Fibroblast of lung (primary cell): ENCODE results near the gene HCFC1R1. TPM values are rescaled to one million over a fixed set of nuclear protein-coding genes. Genes with fewer than 3 reads are reported as not detected.

ENCODE experiments used
- DNase-seq, 2 donors: peaks; one replicate each; pipeline versions ENCODE4 v3.0.0 to v3.0.0-alpha.2; 2010; ENCODE audit warnings: low read depth in 2 of 2
- H2AFZ ChIP-seq: 2 replicates; pipeline ENCODE4 v1.5.1; 2012; ENCODE audit warnings: low read length, control low read depth, inconsistent platforms
- H3K27ac ChIP-seq: 2 replicates; pipeline ENCODE4 v1.5.1; 2011; ENCODE audit warnings: low read length, control low read depth; ENCODE audit not compliant: insufficient read depth
- H3K27me3 ChIP-seq: 2 replicates; pipeline ENCODE4 v1.5.1; 2011; ENCODE audit warnings: mild to moderate bottlenecking, low read length; ENCODE audit not compliant: control insufficient read depth, insufficient read depth
- H3K36me3 ChIP-seq: 2 replicates; pipeline ENCODE4 v1.5.1; 2011; ENCODE audit warnings: low read length; ENCODE audit not compliant: control insufficient read depth, insufficient read depth
- H3K4me1 ChIP-seq: 2 replicates; pipeline ENCODE4 v1.5.1; 2011; ENCODE audit warnings: low read length; ENCODE audit not compliant: control insufficient read depth, insufficient read depth; ENCODE audit errors: extremely low read depth
- H3K4me2 ChIP-seq: 2 replicates; pipeline ENCODE4 v1.5.1; 2011; ENCODE audit warnings: low read length, control low read depth; ENCODE audit not compliant: insufficient read depth; ENCODE audit errors: extremely low read depth
- H3K4me3 ChIP-seq, 4 experiments: fragments of 200-600 bp in 1 of 4; sonication (generic) in 1 of 4; replicated peaks in 1 of 4; 2 replicates each; pipeline ENCODE4 v1.5.1; 2011 to 2016; ENCODE audit warnings: low read length in 4 of 4, low read depth in 3 of 4, mild to moderate bottlenecking in 3 of 4, control low read depth in 2 of 4, inconsistent platforms in 1 of 4, mixed read lengths in 1 of 4; ENCODE audit not compliant: insufficient read depth in 1 of 4; ENCODE audit errors: control extremely low read depth in 1 of 4
- H3K79me2 ChIP-seq: 2 replicates; pipeline ENCODE4 v1.5.1; 2012; ENCODE audit warnings: mild to moderate bottlenecking, low read length, inconsistent platforms; ENCODE audit not compliant: control insufficient read depth, insufficient read depth
- H3K9ac ChIP-seq: 2 replicates; pipeline ENCODE4 v1.5.1; 2011; ENCODE audit warnings: mild to moderate bottlenecking, low read length, control low read depth; ENCODE audit not compliant: insufficient read depth
- H3K9me3 ChIP-seq: 2 replicates; pipeline ENCODE4 v1.5.1; 2012; ENCODE audit warnings: low read depth, low read length; ENCODE audit not compliant: control insufficient read depth, insufficient read depth
- H4K20me1 ChIP-seq: 2 replicates; pipeline ENCODE4 v1.5.1; 2011; ENCODE audit warnings: low read length; ENCODE audit not compliant: control insufficient read depth, insufficient read depth; ENCODE audit errors: extremely low read depth
- EZH2 ChIP-seq: IDR thresholded peaks from 2 replicates; pipeline ENCODE4 v1.5.1; 2012; ENCODE audit warnings: low read length, control low read depth, mild to moderate bottlenecking; ENCODE audit errors: missing control alignments
- polyA plus RNA-seq, 2 donors: library from polyadenylated mRNA; depleted of rRNA in 1 of 2; stranded (reverse) in 1 of 2; unstranded in 1 of 2; fragments of >200 nt; gene quantifications; 2 replicates each; pipeline ENCODE4 v1.2.1, GENCODE V29; 2011 to 2012; ENCODE audit warnings: missing spikeins in 1 of 2
- total RNA-seq: library from RNA; depleted of rRNA; stranded (reverse); fragments of >200 nt; gene quantifications from 2 replicates; pipeline ENCODE4 v1.2.1, GENCODE V29; 2014
- TF ChIP-seq, protein P1 (sequence below), 2 donors: IDR thresholded peaks in 1 of 2; conservative IDR thresholded peaks in 1 of 2; 1 replicate in 1 of 2; 2 replicates in 1 of 2; pipeline ENCODE4 v1.5.1; 2011 to 2012; ENCODE audit warnings: low read length in 2 of 2, control low read depth in 1 of 2, inconsistent platforms in 1 of 2, low read depth in 1 of 2, mild to moderate bottlenecking in 1 of 2

The HCFC1R1 gene
- total and polyA plus RNA-seq, 2 donors (not counting 1 experiment from before 2014, with no cell fraction given): 58.0 to 75.5 TPM

DNA sequence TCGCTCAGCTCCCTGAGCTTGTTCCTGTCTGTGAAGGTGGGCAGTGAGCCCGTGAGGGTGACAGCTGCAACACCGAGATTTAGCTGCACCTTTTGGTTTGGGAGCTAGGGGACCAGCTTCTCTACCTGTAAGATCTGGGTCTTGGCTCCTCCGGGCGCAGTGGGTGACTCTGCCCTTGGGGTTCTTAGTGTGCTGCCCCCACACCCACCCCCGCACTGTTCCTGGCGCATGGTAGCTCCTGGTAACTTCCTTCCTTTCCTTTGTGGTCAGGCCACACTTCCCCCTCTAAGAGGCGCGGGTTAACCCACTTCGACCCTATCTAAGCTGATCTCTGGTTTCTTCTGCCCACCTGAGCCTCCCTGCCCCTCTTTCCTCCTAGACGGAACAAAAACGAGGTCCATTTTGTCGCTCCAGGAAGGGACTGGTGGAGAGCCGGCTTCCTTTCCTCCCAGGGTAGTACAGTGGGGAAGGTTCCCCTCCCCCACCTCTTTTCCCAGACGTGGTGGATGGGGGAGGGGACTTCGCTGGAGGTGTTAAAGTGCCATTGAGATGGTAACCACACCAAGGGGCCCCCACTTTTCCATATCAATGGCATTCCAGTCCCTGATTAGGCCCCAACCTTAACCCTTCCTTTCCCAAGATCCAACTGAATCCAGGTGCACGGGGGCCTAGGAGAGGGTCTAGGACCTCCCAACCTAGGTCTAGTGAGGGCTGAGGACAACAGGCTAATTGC is 15.6 kb downstream of the HCFC1R1 start:
- Histone ChIP-seq H3K36me3 (no peaks in the 10 kb centered on the region), H3K9me3 (no peaks in the 10 kb centered on the region), H2AFZ (no peak overlapping the region), H3K27ac (no peak overlapping the region), H4K20me1 (no peaks in the 10 kb centered on the region), H3K4me3 (no peak overlapping the region), H3K27me3 (peaks cover 24% of the 10 kb centered on the region), H3K4me2 (no peak overlapping the region), H3K79me2 (no peaks in the 10 kb centered on the region), H3K4me1 (no peaks in the 10 kb centered on the region), H3K9ac (no peak overlapping the region)
- TF ChIP-seq EZH2: no peak
- TF ChIP-seq, protein P1, sequence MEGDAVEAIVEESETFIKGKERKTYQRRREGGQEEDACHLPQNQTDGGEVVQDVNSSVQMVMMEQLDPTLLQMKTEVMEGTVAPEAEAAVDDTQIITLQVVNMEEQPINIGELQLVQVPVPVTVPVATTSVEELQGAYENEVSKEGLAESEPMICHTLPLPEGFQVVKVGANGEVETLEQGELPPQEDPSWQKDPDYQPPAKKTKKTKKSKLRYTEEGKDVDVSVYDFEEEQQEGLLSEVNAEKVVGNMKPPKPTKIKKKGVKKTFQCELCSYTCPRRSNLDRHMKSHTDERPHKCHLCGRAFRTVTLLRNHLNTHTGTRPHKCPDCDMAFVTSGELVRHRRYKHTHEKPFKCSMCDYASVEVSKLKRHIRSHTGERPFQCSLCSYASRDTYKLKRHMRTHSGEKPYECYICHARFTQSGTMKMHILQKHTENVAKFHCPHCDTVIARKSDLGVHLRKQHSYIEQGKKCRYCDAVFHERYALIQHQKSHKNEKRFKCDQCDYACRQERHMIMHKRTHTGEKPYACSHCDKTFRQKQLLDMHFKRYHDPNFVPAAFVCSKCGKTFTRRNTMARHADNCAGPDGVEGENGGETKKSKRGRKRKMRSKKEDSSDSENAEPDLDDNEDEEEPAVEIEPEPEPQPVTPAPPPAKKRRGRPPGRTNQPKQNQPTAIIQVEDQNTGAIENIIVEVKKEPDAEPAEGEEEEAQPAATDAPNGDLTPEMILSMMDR (conservative IDR thresholded peaks at IDR 0.05 in 1 of 2, IDR thresholded peaks at IDR 0.05 in 1 of 2; ENCODE audit: low read depth in 1 of 2, low read length in 2 of 2): no peak
- DNase-seq: no peak

DNA sequence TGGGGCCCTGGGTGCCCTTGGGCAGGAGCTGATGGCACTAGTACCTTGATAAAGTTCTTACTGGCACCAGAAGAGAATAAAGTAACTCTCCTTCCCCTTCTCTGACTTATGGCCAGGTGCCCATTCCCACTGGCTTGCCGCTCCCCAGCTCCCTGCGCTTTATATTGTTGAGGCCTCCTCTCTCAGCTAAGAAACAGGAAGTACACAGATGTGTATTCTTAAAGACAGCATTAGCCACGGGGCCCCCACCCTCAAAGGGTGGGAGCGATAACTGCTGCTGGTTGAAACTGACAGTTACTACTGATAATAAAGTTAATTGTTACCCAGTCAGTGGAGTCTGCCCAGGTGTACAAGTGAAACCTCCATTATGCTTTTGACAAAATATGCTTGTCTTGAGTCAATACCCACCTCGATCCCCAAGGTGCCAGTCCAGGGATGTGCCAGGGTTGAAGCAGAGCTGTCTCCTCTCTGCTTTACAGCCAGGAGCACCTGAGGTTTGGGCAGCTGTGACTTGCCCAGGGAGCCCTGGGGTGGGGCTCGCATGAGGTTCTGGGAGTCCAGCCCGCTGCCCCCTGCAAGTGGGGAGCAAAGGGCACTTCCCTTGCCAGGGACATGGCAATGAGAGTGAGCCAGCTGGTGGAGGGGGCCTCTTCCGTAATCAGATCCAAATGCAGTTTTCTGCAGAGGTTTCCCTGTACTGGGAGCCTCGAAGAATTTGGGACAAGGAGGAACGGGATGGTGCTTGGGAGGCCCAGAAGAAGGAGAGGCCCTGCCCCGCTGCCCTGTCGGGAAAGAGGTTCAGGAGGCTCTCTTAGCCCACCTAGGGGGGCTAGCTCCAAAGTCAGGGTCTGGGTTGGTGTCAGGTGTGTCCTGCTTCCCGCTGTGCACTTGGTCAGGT is 16.4 kb downstream of the HCFC1R1 start:
- no peak for DNase-seq
- no peak overlapping the region for H3K4me3 ChIP-seq
- no peak overlapping the region for H3K9ac ChIP-seq
- H3K4me1 ChIP-seq: no peaks in the 10 kb centered on the region
- TF ChIP-seq EZH2: no peak
- TF ChIP-seq, protein P1 (conservative IDR thresholded peaks at IDR 0.05 in 1 of 2, IDR thresholded peaks at IDR 0.05 in 1 of 2; ENCODE audit: low read depth in 1 of 2, low read length in 2 of 2): no peak
- no peaks in the 10 kb centered on the region for H4K20me1 ChIP-seq
- no peaks in the 10 kb centered on the region for H3K9me3 ChIP-seq
- no peak overlapping the region for H2AFZ ChIP-seq
- peaks cover 19% of the 10 kb centered on the region for H3K27me3 ChIP-seq
- H3K79me2 ChIP-seq: no peaks in the 10 kb centered on the region
- H3K36me3 ChIP-seq: no peaks in the 10 kb centered on the region
- no peak overlapping the region for H3K4me2 ChIP-seq
- H3K27ac ChIP-seq: no peak overlapping the region

DNA sequence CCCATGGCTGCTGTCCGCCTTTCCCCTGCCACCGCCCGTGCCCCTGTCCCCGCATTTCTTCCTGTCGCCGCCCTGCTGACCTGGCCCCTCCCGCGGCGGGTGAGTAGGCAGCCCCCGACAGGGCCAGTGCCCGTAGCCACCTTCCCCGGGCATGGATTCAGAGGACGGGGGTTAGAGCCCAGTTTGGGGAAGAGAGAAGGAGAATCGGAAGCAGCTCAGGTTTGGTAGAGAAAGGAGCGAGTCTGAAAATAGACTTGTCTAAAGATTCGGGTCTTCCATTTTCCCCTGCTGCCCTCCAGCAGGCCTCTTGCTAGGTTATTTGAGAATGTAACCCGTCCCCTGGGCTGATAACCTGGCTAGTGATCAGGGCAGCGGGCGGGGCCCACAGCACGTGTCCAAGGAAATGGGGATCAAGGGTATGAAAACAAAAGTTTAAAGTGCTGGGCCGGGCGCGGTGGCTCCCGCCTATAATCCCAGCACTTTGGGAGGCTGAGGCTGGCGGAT is 18.9 kb downstream of the HCFC1R1 start:
- DNase-seq: no peak
- Histone ChIP-seq H4K20me1 (no peaks in the 10 kb centered on the region), H3K4me2 (peak overlapping the region; percentile 78), H3K27ac (no peak overlapping the region), H3K4me3 (peak overlapping the region in 2 of 4 experiments; percentile 14 to 32), H3K9ac (no peak overlapping the region), H3K27me3 (peaks cover 7% of the 10 kb centered on the region), H2AFZ (no peak overlapping the region), H3K79me2 (no peaks in the 10 kb centered on the region), H3K36me3 (no peaks in the 10 kb centered on the region), H3K4me1 (no peaks in the 10 kb centered on the region), H3K9me3 (no peaks in the 10 kb centered on the region)
- TF ChIP-seq EZH2: peak; percentile 29
- TF ChIP-seq, protein P1 (conservative IDR thresholded peaks at IDR 0.05 in 1 of 2, IDR thresholded peaks at IDR 0.05 in 1 of 2; ENCODE audit: low read depth in 1 of 2, low read length in 2 of 2): no peak
